Endothelial cell of umbilical vein (primary cell): ENCODE results near the gene CROCC2.

Experiments used
- CTCF ChIP-seq, 2 donors: IDR thresholded peaks; 1 replicate in 1 of 2; 2 replicates in 1 of 2; pipeline ENCODE4 v1.5.1; 2011; ENCODE audit warnings: low read length in 2 of 2, mild to moderate bottlenecking in 2 of 2, moderate library complexity in 2 of 2, control low read depth in 1 of 2, inconsistent platforms in 1 of 2, low read depth in 1 of 2; ENCODE audit not compliant: insufficient read depth in 1 of 2; ENCODE audit errors: extremely low read depth in 1 of 2
- JUN ChIP-seq: IDR thresholded peaks from 2 replicates; pipeline ENCODE4 v1.6.1; 2011; ENCODE audit warnings: borderline replicate concordance, low read depth; ENCODE audit not compliant: insufficient read length, insufficient read depth

DNA sequence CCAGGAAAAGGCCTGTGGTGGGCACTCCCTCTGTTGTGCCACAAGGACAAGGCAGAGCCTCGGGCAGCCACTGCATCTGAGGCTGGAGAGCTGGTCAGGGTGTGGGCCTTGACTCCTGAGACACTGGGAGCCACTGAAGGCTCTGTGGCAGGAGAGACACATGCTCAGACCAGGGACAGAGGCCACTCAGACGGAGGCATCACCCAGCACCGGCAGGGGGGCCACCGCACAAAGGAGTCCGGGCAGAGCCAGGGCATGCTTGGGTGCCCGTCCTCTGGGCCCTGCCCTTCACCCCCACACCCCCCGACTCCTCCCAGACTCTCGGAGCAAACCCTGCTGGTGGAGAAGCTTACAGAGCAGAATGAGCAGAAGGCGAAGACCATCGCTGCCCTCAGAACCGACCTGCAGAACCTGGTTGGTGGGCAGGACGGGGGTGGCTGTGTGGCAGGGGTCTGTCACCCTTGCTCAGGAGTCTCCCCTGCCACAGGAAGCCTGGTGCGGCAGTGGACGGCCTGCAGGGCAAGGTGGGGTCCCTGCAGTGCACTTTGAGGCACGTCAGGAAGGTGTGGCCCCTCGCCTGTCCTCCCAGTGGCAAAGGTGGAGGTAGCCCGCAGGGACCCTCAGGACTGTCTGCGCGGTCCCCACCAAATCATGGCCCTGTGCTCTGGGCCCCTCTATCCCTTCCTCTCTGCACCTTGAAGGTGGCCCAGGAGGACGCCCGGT lies 26.0 kb downstream of the CROCC2 start:
- TF ChIP-seq CTCF (IDR thresholded peaks at IDR 0.05; ENCODE audit: extremely low read depth in 1 of 2, insufficient read depth in 1 of 2, low read depth in 1 of 2, low read length in 2 of 2) (no peak), JUN (no peak)
